LNCaP clone FGC (cell line): ENCODE results near the gene ANXA6.

Source experiments
- DNase-seq: peaks from one replicate; pipeline ENCODE4 v3.0.0-alpha.2; 2011; ENCODE audit warnings: low read depth
- H3K4me3 ChIP-seq: 2 replicates; pipeline ENCODE4 v1.5.1; 2011; ENCODE audit warnings: mild to moderate bottlenecking, low read depth, low read length, control low read depth
- TF ChIP-seq, protein P1 (sequence below): IDR thresholded peaks from 2 replicates; pipeline ENCODE4 v1.5.1; 2012; ENCODE audit warnings: mild to moderate bottlenecking; ENCODE audit not compliant: control insufficient read depth, insufficient read depth; ENCODE audit errors: extremely low read depth

Gene ANXA6

GRCh38 chr5:151173711-151174611 is 16.4 kb upstream of the ANXA6 start:
- TF ChIP-seq, protein P1, sequence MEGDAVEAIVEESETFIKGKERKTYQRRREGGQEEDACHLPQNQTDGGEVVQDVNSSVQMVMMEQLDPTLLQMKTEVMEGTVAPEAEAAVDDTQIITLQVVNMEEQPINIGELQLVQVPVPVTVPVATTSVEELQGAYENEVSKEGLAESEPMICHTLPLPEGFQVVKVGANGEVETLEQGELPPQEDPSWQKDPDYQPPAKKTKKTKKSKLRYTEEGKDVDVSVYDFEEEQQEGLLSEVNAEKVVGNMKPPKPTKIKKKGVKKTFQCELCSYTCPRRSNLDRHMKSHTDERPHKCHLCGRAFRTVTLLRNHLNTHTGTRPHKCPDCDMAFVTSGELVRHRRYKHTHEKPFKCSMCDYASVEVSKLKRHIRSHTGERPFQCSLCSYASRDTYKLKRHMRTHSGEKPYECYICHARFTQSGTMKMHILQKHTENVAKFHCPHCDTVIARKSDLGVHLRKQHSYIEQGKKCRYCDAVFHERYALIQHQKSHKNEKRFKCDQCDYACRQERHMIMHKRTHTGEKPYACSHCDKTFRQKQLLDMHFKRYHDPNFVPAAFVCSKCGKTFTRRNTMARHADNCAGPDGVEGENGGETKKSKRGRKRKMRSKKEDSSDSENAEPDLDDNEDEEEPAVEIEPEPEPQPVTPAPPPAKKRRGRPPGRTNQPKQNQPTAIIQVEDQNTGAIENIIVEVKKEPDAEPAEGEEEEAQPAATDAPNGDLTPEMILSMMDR, result no peak
- DNase-seq, result no peak
- no peak overlapping the region for H3K4me3 ChIP-seq

GRCh38 chr5:151171529-151171928 is 13.9 kb upstream of the ANXA6 start:
- H3K4me3 ChIP-seq, result no peak overlapping the region
- TF ChIP-seq, protein P1, result no peak
- DNase-seq, result no peak

GRCh38 chr5:151168602-151169344 is 11.2 kb upstream of the ANXA6 start:
- DNase-seq, result no peak
- TF ChIP-seq, protein P1, result no peak
- H3K4me3 ChIP-seq, result no peak overlapping the region

DNA sequence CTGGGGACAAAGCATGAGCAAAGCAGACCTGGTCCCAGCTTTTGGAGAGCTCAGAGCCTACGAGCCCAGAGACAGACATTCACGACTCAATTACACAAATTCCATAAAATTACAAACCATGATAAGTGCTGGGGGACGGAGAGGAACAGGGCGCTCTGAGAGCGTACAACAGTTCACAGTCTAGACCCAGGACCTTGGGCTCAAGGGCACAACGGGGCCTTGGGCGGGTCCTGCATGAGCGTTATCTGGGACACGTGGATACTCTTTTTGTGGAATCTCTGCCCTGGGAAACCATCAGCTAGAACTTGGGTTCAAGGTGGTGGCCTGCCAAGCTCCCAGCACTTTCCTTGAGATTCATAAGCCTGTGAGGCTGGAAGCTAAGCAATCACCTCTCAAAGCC is 9.4 kb upstream of the ANXA6 start:
- no peak overlapping the region for H3K4me3 ChIP-seq

DNA sequence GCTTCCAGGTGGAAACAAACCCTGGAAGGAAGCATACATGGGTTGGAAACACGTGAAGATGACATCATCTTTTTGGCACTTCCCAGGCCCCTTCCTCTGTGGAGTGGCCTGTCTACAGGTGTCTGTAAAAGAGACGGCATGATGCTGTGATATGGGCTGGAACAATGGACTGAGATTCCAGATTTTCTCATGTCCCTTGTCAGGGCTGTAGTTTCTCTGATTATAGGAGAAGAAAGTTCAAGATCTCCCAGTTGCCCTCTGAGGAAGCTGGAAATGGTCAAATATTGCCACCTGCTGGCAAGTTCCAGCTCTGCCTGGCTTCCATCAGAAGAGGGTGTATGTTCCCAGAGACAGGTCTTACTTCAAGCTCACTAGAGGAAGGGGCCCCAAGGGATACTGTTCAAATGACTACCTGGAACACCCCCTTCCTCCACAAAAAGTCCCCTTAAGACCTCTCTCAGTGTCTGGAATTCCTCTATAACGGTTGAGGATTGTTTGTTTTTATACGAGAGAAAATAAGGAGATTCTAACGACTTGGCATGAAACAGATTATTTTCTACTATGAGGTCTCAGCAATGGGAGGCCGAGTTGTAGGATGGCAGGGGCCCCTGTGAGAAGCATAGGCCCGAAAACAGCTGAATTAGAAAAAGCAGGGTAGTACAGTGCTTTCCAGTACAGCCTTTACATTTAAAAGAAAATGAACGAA is 7.3 kb upstream of the ANXA6 start:
- DNase-seq, result peak; percentile 58
- no peak overlapping the region for H3K4me3 ChIP-seq
- TF ChIP-seq, protein P1, result peak; percentile 92

More for the DNA sequence above, 9.4 kb upstream of the ANXA6 start:
- DNase-seq, result no peak
- TF ChIP-seq, protein P1, result no peak

DNA sequence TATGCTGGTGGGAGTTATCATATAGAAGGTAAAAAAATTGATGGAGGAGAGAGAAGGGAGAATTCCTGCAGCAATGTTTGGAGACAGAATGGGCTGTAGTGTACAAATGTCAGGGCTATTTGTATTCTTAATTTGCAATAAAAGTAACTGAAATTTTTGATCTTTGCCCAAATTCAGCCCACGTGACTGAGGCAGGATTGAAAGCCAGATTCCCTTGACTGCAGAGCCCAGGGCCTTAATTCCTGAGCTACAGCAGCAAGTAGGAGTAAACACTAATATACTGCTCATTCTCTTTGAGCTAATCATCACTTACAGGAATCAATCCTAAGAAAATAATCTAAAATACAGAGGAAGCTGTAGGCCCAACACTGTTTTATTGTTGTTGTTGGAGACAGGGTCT is 5.2 kb upstream of the ANXA6 start:
- DNase-seq, result no peak
- TF ChIP-seq, protein P1, result no peak
- no peak overlapping the region for H3K4me3 ChIP-seq
